Esophagus squamous epithelium (tissue), 5 donors: ENCODE results near the gene IL1RAPL1. TPM values are rescaled to one million over a fixed set of nuclear protein-coding genes. Genes with fewer than 3 reads are reported as not detected.

ENCODE experiments used
- DNase-seq: peaks from one replicate; lab custom pipeline; 2025; lab: John Stamatoyannopoulos, UW
- H3K27ac ChIP-seq, 4 donors: fragments of 200-600 bp; sonication (generic); one replicate each; pipeline ENCODE4 v1.5.1; 2016 to 2019; ENCODE audit warnings: mild to moderate bottlenecking in 1 of 4
- H3K27me3 ChIP-seq, 4 donors: fragments of 200-600 bp; sonication (generic); 1 replicate in 3 of 4; 2 replicates in 1 of 4; pipeline versions ENCODE4 v1.5.1 to v1.6.0; 2017 to 2021; ENCODE audit warnings: antibody characterized with exemption in 1 of 4
- H3K36me3 ChIP-seq, 3 donors: fragments of 200-600 bp; sonication (generic); one replicate each; pipeline ENCODE4 v1.5.1; 2016 to 2019
- H3K4me1 ChIP-seq, 3 donors: fragments of 200-600 bp; sonication (generic); one replicate each; pipeline ENCODE4 v1.5.1; 2017 to 2019
- H3K4me3 ChIP-seq, 4 donors: fragments of 200-600 bp; sonication (generic); 1 replicate in 3 of 4; 2 replicates in 1 of 4; pipeline ENCODE4 v1.5.1; 2016 to 2019; ENCODE audit warnings: mild to moderate bottlenecking in 2 of 4, moderate library complexity in 1 of 4
- H3K9me3 ChIP-seq, 3 donors: fragments of 200-600 bp; sonication (generic); one replicate each; pipeline ENCODE4 v1.5.1; 2016 to 2019
- POLR2A ChIP-seq, 4 donors: fragments of 450-650 bp; IDR thresholded peaks; one replicate each; pipeline ENCODE4 v1.6.1; 2017; ENCODE audit warnings: antibody characterized with exemption in 4 of 4, mild to moderate bottlenecking in 4 of 4, moderate library complexity in 3 of 4
- WGBS, 2 donors: methylation state at CpG; one replicate each; pipeline ENCODE4 v1.1.5; 2018; 5-methylcytosine and 5-hydroxymethylcytosine counted together
- intact Hi-C: fragments of 100-400 bp; cut with DNase I; formaldehyde crosslinking; loops from one replicate; pipeline ENCODE4 v1.15.0; 2022
- total RNA-seq, 4 donors: library from RNA; depleted of rRNA; stranded (reverse); fragments of >200 nt; gene quantifications; one replicate each; pipeline ENCODE4 v1.1.0, GENCODE V29; 2016
- TF ChIP-seq, protein P1 (sequence below), 6 experiments: fragments of 450-650 bp in 4 of 6; fragments of 200-600 bp in 2 of 6; sonication (generic) in 2 of 6; IDR thresholded peaks; one replicate each; pipeline ENCODE4 v1.5.1; 2016 to 2019; ENCODE audit warnings: antibody characterized with exemption in 6 of 6, mild to moderate bottlenecking in 4 of 6, moderate library complexity in 4 of 6
- donor health status: DM: yes; HTN: yes; CAD: no.

The IL1RAPL1 gene
- total RNA-seq, 4 donors from 2014 or later = 0.09 to 0.19 (median 0.13) TPM; not detected in 1

DNA sequence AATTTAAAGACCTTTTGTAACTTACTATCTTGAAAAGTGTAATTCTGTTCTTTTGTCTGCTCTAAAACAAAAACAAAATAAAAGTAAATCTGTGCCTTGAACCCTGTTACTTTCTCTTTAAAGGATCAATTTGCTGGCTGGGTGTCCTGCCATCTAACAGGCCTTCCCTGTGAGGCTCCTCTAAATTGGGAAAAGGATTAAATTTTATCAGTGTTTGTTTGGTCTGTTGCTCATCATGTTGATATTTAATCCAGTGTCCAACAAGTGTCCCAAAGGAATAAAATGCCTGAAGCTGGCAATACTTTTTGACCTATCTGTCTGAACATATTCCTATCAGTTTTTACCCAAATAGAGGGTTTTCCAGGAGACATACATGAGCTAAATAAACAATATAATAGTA, 688.7 kb downstream of the IL1RAPL1 start:
- no peak overlapping the region for H3K4me3 ChIP-seq
- H3K4me1 ChIP-seq = no peaks in the 10 kb centered on the region
- H3K27ac ChIP-seq = no peak overlapping the region
- intact Hi-C loops = no loop called here
- H3K27me3 ChIP-seq = no peaks in the 10 kb centered on the region
- TF ChIP-seq POLR2A (IDR thresholded peaks at IDR 0.05) = no peak
- TF ChIP-seq, protein P1, sequence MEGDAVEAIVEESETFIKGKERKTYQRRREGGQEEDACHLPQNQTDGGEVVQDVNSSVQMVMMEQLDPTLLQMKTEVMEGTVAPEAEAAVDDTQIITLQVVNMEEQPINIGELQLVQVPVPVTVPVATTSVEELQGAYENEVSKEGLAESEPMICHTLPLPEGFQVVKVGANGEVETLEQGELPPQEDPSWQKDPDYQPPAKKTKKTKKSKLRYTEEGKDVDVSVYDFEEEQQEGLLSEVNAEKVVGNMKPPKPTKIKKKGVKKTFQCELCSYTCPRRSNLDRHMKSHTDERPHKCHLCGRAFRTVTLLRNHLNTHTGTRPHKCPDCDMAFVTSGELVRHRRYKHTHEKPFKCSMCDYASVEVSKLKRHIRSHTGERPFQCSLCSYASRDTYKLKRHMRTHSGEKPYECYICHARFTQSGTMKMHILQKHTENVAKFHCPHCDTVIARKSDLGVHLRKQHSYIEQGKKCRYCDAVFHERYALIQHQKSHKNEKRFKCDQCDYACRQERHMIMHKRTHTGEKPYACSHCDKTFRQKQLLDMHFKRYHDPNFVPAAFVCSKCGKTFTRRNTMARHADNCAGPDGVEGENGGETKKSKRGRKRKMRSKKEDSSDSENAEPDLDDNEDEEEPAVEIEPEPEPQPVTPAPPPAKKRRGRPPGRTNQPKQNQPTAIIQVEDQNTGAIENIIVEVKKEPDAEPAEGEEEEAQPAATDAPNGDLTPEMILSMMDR (IDR thresholded peaks at IDR 0.05) = no peak
- DNase-seq = no peak
- H3K36me3 ChIP-seq = no peaks in the 10 kb centered on the region
- H3K9me3 ChIP-seq = no peaks in the 10 kb centered on the region

DNA sequence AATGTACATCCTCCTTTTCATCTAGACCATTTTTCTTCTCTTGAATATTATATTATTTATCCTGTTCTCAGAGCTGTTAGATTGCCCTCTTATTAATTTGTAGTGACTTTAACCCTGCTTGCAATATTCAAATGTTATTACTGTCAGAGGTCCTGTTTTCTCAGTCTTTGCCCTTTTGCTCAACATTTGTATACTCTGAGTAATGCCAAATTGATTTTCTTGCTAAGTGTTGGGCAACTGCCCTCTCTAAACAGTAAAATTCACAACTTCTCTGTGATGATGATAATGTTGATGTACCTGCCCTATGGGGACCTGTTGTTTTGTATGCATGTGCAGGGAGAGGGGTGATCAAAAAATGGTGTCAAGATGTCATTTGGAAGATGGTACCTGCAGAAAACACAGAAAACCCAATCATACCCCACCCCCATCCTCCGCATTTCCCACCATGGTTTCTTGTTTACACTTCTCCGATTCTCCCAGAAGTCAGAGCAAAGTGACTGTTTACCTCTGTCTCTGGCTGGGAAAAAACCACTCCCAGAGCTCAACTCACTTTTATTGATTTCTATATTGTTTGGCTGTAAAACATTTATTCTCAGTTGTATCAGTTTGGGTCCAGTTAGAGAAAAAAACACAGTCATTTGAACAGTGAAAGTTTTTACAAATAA, 694.0 kb downstream of the IL1RAPL1 start:
- WGBS, 2 donors = 59 to 88% methylated on average over 2 of the region's 2 CpGs
- H3K27me3 ChIP-seq = no peaks in the 10 kb centered on the region
- intact Hi-C loops = no loop called here
- TF ChIP-seq, protein P1 (IDR thresholded peaks at IDR 0.05) = no peak
- no peak for TF ChIP-seq POLR2A (IDR thresholded peaks at IDR 0.05)
- no peak overlapping the region for H3K4me3 ChIP-seq
- H3K27ac ChIP-seq = no peak overlapping the region
- no peaks in the 10 kb centered on the region for H3K9me3 ChIP-seq
- no peaks in the 10 kb centered on the region for H3K36me3 ChIP-seq
- H3K4me1 ChIP-seq = no peaks in the 10 kb centered on the region
- no peak for DNase-seq

DNA sequence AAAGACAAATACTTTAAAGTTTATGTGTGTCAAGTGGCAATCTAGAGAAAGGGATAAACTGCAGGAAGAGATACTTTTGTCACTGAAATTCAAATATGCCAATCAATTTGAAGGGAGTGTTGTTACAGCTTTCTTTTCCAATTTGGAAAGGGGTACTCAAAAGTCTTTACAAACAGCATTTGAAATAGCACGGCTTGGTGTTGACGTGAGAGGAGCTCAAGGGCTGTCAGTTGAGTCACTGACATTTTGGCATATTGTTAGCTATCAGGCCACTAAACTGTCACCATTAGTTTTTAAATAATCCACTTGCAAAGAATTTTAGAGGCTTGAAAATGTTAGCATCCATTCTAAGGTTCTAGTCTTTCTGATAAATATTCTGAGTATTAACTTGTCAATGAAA, 698.4 kb downstream of the IL1RAPL1 start:
- TF ChIP-seq POLR2A (IDR thresholded peaks at IDR 0.05) = no peak
- TF ChIP-seq, protein P1 (IDR thresholded peaks at IDR 0.05) = no peak
- H3K4me3 ChIP-seq = no peak overlapping the region
- 38 to 70% methylated on average over 2 of the region's 2 CpGs for WGBS, 2 donors

DNA sequence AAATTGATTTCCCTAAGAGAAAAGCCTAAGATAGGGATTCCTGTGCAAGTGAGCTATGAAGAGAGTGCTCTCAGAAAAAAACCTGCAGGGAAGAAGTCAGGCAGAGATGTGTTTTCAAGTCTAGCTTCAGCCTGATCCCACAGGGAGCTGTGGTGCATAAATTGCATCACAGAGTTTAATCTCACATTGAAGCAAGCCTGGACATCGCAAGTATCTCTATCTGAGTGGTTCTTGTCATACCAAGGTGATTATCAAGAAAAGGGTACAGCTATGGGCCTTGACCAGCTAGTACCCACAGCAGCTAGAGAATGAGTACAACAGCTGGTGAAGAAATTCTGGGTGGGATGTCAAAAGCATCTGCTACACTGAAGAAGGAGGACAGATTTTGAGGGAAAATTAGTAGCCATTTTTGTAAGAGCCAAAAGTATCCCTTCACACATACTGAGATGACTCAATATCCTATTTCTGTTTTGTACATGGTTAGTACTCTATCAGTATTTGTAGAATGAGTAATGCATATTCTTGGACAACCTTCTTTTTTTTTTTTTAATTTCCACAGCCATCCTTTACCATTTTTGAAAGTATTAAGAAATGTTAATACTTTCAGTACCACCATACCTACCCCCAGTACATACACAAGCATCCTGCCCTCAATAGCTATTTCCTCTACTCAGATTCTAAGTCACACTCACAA, 708.9 kb downstream of the IL1RAPL1 start:
- Histone ChIP-seq H3K4me3 (no peak overlapping the region), H3K9me3 (no peaks in the 10 kb centered on the region), H3K27me3 (no peaks in the 10 kb centered on the region), H3K36me3 (no peaks in the 10 kb centered on the region), H3K4me1 (no peaks in the 10 kb centered on the region), H3K27ac (no peak overlapping the region)
- no peak for DNase-seq
- WGBS, 2 donors = 67% methylated on average over 1 of the region's 1 CpG; no CpG with 5 or more reads in 1 of the 2 donors
- intact Hi-C loops = no loop called here
- TF ChIP-seq, protein P1 (IDR thresholded peaks at IDR 0.05) = no peak
- TF ChIP-seq POLR2A (IDR thresholded peaks at IDR 0.05) = no peak

More for the DNA sequence above, 698.4 kb downstream of the IL1RAPL1 start:
- intact Hi-C loops = no loop called here
- H3K36me3 ChIP-seq = no peaks in the 10 kb centered on the region
- no peaks in the 10 kb centered on the region for H3K4me1 ChIP-seq
- no peaks in the 10 kb centered on the region for H3K9me3 ChIP-seq
- no peak overlapping the region for H3K27ac ChIP-seq
- H3K27me3 ChIP-seq = no peaks in the 10 kb centered on the region
- DNase-seq = no peak

DNA sequence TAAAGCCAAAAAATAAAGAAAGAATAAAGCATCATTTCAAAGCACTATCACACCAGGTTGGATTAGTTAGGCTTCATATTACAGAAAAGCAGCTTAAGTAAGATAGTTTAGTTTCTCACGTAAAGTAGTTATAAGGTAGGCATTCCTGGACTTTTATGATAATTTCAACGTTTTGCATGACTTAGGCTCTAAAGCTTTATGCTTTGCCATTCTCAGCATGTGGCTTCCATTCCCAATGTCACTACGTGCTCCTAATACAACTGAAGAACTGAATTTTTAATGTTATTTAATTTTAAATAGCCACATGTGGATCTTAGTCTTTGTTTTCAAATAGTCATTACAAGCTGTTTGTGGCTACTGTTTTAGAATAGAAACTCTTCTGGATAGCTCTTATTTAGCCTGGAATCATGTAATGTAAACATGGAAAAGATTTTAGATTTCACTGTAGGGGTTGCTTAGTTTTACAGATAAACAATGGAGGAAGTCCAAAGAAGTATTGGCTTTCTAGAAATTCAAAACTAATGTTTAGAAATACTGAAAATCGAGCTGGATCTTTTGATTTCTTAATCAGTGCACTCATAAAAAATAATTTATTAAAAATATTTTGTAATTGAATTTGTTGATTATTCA, 710.0 kb downstream of the IL1RAPL1 start:
- DNase-seq = no peak
- Histone ChIP-seq H3K27me3 (no peaks in the 10 kb centered on the region), H3K27ac (no peak overlapping the region), H3K9me3 (no peaks in the 10 kb centered on the region), H3K4me3 (no peak overlapping the region), H3K36me3 (no peaks in the 10 kb centered on the region), H3K4me1 (no peaks in the 10 kb centered on the region)
- 31 to 46% methylated on average over 4 of the region's 4 CpGs for WGBS, 2 donors
- intact Hi-C loops = no loop called here
- TF ChIP-seq, protein P1 (IDR thresholded peaks at IDR 0.05) = no peak
- TF ChIP-seq POLR2A (IDR thresholded peaks at IDR 0.05) = no peak
